ENCODE measurements around the gene UQCR11. TPM values are rescaled to one million over a fixed set of nuclear protein-coding genes. Genes with fewer than 3 reads are reported as not detected.
A peak's percentile ranks its signal among the peaks of the same experiment; 100 is the strongest.

The UQCR11 gene
- polyA plus RNA-seq, 3 donors: 55.6 to 731 (median 659) TPM

DNA sequence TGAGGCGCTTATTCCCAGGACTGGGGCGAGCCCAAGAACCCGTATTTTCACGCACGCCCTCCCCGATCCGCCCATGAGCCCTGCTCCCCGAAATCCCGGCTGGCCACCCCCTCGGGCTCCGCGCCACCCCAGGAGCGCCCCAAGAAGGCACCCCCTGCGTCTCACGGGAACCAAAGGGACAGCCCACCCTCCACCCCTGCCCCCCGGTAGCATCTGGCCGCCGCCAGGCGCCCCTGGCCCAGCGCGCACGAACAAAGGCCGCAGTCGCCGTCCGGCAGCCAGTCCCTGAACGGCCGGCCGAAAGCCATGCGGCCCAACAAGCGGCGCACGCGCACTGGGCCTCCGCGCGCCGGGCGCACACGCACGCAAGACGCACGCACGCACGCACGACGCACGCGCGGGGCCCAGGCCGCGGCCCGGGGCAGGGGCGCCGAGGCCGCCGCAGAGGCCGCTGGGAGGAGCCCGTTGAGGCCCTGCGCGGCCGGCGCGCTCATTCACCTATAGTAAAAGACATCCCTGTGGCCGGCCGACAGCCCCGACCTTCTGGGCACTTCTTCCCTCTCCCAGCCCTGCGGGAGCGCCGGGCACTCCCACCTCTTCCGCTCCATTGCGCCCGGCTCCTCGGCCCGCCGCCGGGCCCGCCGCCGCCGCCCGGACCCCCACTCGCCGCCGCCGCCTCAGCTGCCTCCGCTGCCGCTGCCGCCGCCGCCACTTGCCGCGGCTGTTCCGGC lies 13.1 kb downstream of the UQCR11 start:
- Histone ChIP-seq H3K79me2 (ENCODE audit: insufficient read depth, low read length) (peaks cover 49% of the 10 kb centered on the region), H3K27ac (ENCODE audit: low read depth in 1 of 2, low read length in 2 of 2) (peak overlapping the region; percentile 86 to 90), H3K9ac (ENCODE audit: insufficient read depth, low read length, poor library complexity, severe bottlenecking) (peak overlapping the region; percentile 83), H3K9me3 (replicated peaks in 1 of 2; ENCODE audit: control insufficient read depth in 1 of 2, insufficient read depth in 1 of 2, low read length in 2 of 2) (no peaks in the 10 kb centered on the region), H3K4me1 (ENCODE audit: control insufficient read depth in 1 of 2, insufficient read depth in 2 of 2, low read length in 2 of 2) (peaks cover 28 to 36% of the 10 kb centered on the region in 2 donors), H2AFZ (ENCODE audit: insufficient read depth, low read depth, low read length, poor library complexity, severe bottlenecking) (peak overlapping the region; percentile 83), H3K27me3 (ENCODE audit: control insufficient read depth in 2 of 2, insufficient read depth in 2 of 2, low read length in 2 of 2) (no peaks in the 10 kb centered on the region), H3K4me3 (replicated peaks in 1 of 3; ENCODE audit: low read depth in 2 of 3, low read length in 3 of 3) (peak overlapping the region; percentile 47 to 86 (median 78)), H4K20me1 (ENCODE audit: insufficient read depth, low read length) (peaks cover 35% of the 10 kb centered on the region), H3K36me3 (replicated peaks in 1 of 2; ENCODE audit: control insufficient read depth in 1 of 2, insufficient read depth in 2 of 2, low read length in 2 of 2) (peaks cover 8 to 9% of the 10 kb centered on the region in 2 donors), H3K4me2 (replicated peaks; ENCODE audit: extremely low read depth, low read length, poor library complexity, severe bottlenecking) (peak overlapping the region; percentile 93)
- Mint-ChIP-seq H3K9me3 (no peaks in the 10 kb centered on the region), H3K27me3 (ENCODE audit: low read depth in 3 of 3) (peaks cover 0 to 2% (median 0%) of the 10 kb centered on the region in 3 donors), H3K4me1 (peaks cover 28% of the 10 kb centered on the region), H3K27ac (peak overlapping the region; percentile 76 to 89 (median 84)), H3K4me3 (peak overlapping the region; percentile 83 to 91), H3K36me3 (peaks cover 11 to 24% of the 10 kb centered on the region in 2 donors)
- under 1% methylated on average over 81 of the region's 94 CpGs for WGBS (ENCODE audit: insufficient coverage)
- DNase-seq: peak; percentile 84 to 91 (median 86)
- TF ChIP-seq, protein P1, sequence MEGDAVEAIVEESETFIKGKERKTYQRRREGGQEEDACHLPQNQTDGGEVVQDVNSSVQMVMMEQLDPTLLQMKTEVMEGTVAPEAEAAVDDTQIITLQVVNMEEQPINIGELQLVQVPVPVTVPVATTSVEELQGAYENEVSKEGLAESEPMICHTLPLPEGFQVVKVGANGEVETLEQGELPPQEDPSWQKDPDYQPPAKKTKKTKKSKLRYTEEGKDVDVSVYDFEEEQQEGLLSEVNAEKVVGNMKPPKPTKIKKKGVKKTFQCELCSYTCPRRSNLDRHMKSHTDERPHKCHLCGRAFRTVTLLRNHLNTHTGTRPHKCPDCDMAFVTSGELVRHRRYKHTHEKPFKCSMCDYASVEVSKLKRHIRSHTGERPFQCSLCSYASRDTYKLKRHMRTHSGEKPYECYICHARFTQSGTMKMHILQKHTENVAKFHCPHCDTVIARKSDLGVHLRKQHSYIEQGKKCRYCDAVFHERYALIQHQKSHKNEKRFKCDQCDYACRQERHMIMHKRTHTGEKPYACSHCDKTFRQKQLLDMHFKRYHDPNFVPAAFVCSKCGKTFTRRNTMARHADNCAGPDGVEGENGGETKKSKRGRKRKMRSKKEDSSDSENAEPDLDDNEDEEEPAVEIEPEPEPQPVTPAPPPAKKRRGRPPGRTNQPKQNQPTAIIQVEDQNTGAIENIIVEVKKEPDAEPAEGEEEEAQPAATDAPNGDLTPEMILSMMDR (IDR thresholded peaks at IDR 0.05): no peak
- intact Hi-C loops (cut with micrococcal nuclease): loop anchor here (1.0 to 5.0 kb wide), 2 partner anchors 12 to 60 kb away; partner anchors contain the start of gene TCF3 (in 1 of the 2)

DNA sequence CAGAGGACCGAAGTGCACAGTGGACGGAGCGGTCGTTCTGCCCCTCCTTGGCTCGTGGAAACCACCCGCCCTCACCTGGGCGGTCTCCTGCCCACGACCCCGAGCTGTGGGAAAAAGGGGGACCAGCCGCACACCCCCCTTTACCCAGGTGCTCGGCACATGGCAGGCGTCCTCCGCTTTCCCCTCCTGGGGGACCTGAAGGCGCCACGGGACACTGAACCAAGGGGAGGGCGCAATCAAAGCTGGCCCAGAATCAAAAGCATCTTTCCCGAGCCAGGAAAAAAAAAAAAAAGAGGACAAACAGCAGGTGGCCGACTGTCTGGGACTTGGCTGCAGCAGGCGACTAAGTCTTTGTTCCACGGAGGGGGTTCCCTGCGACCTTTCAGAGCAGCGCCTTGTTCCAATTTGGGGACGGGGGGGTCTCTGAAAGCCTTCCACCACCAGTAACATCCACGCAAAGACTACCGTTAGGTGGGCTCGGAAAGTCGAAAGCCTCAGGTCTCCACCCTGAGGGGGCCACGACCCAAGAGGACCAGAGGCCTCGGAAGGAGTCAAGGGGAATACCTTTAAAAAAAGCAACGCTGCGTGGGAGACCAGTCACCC lies 13.7 kb downstream of the UQCR11 start:
- Histone ChIP-seq H4K20me1 (ENCODE audit: insufficient read depth, low read length) (peaks cover 31% of the 10 kb centered on the region), H2AFZ (ENCODE audit: insufficient read depth, low read depth, low read length, poor library complexity, severe bottlenecking) (peak overlapping the region; percentile 83), H3K27me3 (ENCODE audit: control insufficient read depth in 2 of 2, insufficient read depth in 2 of 2, low read length in 2 of 2) (no peaks in the 10 kb centered on the region), H3K36me3 (replicated peaks in 1 of 2; ENCODE audit: control insufficient read depth in 1 of 2, insufficient read depth in 2 of 2, low read length in 2 of 2) (peaks cover 2 to 4% of the 10 kb centered on the region in 2 donors), H3K9ac (ENCODE audit: insufficient read depth, low read length, poor library complexity, severe bottlenecking) (peak overlapping the region; percentile 83), H3K79me2 (ENCODE audit: insufficient read depth, low read length) (peaks cover 52% of the 10 kb centered on the region), H3K27ac (ENCODE audit: low read depth in 1 of 2, low read length in 2 of 2) (peak overlapping the region; percentile 74 to 90), H3K4me2 (replicated peaks; ENCODE audit: extremely low read depth, low read length, poor library complexity, severe bottlenecking) (peak overlapping the region; percentile 93), H3K4me1 (ENCODE audit: control insufficient read depth in 1 of 2, insufficient read depth in 2 of 2, low read length in 2 of 2) (peaks cover 28 to 36% of the 10 kb centered on the region in 2 donors), H3K9me3 (replicated peaks in 1 of 2; ENCODE audit: control insufficient read depth in 1 of 2, insufficient read depth in 1 of 2, low read length in 2 of 2) (no peaks in the 10 kb centered on the region), H3K4me3 (replicated peaks in 1 of 3; ENCODE audit: low read depth in 2 of 3, low read length in 3 of 3) (peak overlapping the region; percentile 47 to 86 (median 78))
- Mint-ChIP-seq H3K36me3 (peaks cover 7 to 18% of the 10 kb centered on the region in 2 donors), H3K4me3 (peak overlapping the region; percentile 83 to 91), H3K27me3 (ENCODE audit: low read depth in 3 of 3) (peaks cover 0 to 2% (median 0%) of the 10 kb centered on the region in 3 donors), H3K4me1 (peaks cover 28% of the 10 kb centered on the region), H3K9me3 (no peaks in the 10 kb centered on the region), H3K27ac (peak overlapping the region; percentile 75 to 89 (median 82))
- under 1% methylated on average over 24 of the region's 31 CpGs for WGBS (ENCODE audit: insufficient coverage)
- intact Hi-C loops (cut with micrococcal nuclease): loop anchor here (1.0 to 5.0 kb wide), 2 partner anchors 13 to 61 kb away; partner anchors contain the start of gene TCF3 (in 1 of the 2)
- TF ChIP-seq, protein P1 (IDR thresholded peaks at IDR 0.05): no peak
- DNase-seq: no peak

Measured in CD14-positive monocyte (primary cell).